ENCODE measurements around the gene RUVBL1. TPM values are rescaled to one million over a fixed set of nuclear protein-coding genes. Genes with fewer than 3 reads are reported as not detected.
"Not testable (repeated sequence)": the region's sequence is repeated elsewhere in the genome, so short reads cannot be mapped to it uniquely, and the experiment has no call there.

Gene RUVBL1
- polyA plus RNA-seq (ENCODE audit: insufficient read length), result 67.2 TPM
- long read RNA-seq, donor 1, full-length matches to known transcripts, result 24 of 94 reads
- long read RNA-seq, donor 1, partial matches to known transcripts, result 58 of 94 reads
- long read RNA-seq, donor 1, other reads (novel, unspliced or antisense), result 12 of 94 reads
- long read RNA-seq, donor 2, full-length matches to known transcripts, result 22 of 33 reads
- long read RNA-seq, donor 2, partial matches to known transcripts, result 11 of 33 reads
- long read RNA-seq, donor 2, other reads (novel, unspliced or antisense), result 0 of 33 reads
- long read RNA-seq, donor 3, full-length matches to known transcripts, result 15 of 20 reads
- long read RNA-seq, donor 3, partial matches to known transcripts, result 5 of 20 reads
- long read RNA-seq, donor 3, other reads (novel, unspliced or antisense), result 0 of 20 reads
- long read RNA-seq, donor 4, full-length matches to known transcripts, result 3 of 3 reads
- long read RNA-seq, donor 4, partial matches to known transcripts, result 0 of 3 reads
- long read RNA-seq, donor 4, other reads (novel, unspliced or antisense), result 0 of 3 reads
- long read RNA-seq, donor 5, full-length matches to known transcripts, result 24 of 42 reads
- long read RNA-seq, donor 5, partial matches to known transcripts, result 18 of 42 reads
- long read RNA-seq, donor 5, other reads (novel, unspliced or antisense), result 0 of 42 reads
- long read RNA-seq, donor 6, full-length matches to known transcripts, result 16 of 33 reads
- long read RNA-seq, donor 6, partial matches to known transcripts, result 17 of 33 reads
- long read RNA-seq, donor 6, other reads (novel, unspliced or antisense), result 0 of 33 reads
- long read RNA-seq, donor 7, full-length matches to known transcripts, result 30 of 434 reads
- long read RNA-seq, donor 7, partial matches to known transcripts, result 333 of 434 reads
- long read RNA-seq, donor 7, other reads (novel, unspliced or antisense), result 71 of 434 reads
- long read RNA-seq, donor 8, full-length matches to known transcripts, result 7 of 7 reads
- long read RNA-seq, donor 8, partial matches to known transcripts, result 0 of 7 reads
- long read RNA-seq, donor 8, other reads (novel, unspliced or antisense), result 0 of 7 reads

DNA sequence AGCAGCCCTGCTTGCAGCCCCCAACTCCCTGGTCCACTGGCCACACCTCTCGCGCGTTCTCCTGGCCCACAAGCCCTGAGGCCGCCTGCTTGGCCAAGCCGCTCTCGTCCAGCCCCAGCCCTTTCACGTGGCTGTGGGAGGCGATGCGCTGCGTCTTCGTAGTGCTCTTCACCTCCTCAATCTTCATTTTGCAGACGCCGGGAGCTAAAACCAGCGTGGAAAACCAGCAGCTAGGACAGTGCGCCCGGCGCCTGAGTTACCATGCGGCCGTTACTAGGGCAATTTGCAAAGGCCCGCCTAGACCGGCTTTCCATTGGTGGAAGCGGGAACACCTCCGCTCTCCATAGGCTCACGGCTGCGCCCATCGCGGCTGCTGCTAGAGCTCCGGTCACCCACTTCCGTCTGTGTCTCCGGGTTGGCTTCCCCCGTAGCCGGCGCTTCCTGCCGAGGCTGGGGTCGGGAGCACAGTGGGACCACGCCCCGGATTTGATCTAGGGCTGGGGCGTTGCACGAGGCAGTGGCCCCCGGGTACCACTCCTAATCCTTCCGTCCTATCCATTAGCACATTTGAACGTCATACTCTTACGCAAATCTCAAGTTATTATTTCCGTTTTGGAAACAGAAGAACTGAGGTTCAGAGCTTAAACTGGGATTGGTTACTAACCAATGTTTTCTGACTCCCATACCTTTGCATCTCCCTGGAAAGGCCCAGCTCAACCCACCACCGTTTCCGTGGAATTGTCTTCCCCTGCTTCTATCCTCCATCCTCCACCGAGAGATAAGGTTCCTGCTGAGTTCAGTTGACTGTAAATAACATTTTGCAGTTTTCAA, at the start of gene RUVBL1:
Gene RUVBL1, minus strand, starts transcription at position 275 of the 831 bp plus-strand sequence. Its CDS starts 88 bp downstream, at position 187.
- peak; percentile 95 for DNase-seq

DNA sequence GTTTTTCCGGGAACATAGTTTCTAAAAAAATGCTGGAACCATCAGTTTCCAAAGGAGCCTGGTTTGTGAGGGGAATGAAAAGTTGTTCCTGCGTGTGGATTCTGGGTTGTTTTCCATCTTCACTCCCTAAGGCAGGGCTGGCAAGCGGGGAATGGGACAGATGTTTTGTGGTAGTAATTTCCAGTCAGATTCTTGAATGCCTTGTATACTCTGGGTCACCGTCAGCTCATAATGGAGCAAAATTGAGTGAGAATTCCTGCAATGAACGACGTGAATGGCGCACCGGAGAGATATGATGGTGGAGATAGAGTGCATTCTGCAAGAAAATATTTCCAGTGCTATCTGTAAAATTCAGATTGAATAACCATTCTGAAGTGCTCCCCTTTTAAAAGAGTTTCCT, 49.6 kb upstream of the RUVBL1 start:
- DNase-seq, result no peak

DNA sequence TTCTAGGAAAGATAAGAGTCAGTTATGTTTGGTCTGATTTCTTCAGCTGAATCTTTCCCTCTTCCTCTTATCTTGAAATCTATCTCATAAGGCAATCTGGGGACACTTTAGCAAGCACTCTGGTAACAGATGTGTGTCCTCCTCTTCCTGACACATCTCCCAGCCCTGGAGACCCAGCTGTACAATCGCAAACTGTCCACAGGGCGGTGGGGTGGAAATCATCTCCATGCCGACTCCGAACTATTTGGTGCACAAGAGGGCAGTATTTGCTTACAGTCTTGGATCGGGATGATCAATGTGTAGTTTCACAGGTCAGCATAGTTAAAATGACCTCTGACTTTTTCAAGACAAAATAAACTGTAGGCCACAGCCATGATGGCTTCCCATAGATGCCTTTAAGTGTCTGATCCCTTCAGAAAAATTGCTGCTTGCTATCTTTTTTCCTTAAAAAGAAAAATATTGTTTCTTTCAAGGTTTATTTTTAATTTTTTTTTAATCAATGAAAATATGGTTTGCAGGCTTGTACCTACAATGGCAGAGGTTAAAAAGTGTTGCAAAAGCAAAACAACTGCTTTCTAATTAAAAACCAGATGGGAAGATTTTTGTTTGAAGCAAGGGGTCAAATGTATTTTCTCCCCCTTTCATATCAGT, 47.4 kb upstream of the RUVBL1 start:
- DNase-seq, result peak; percentile 81

DNA sequence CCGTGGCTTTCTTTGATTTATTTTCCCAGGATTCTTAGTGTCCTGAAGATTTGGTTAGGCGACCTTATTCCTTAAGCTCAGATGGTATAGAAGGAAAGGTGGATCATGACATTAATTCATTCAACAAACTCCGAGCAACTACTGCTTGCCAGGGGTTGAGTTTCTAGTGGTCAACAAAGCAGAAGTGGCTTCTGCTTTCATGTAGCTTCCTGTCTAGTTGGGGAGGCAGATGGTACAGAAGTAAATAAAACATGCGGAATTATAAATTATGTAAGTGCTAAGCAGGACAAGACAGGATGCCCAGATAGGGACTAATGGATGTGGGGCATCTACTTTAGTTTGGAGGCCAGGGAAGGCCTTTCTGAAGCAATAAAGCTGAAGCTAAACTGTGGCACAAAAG, 45.2 kb upstream of the RUVBL1 start:
- DNase-seq, result no peak

DNA sequence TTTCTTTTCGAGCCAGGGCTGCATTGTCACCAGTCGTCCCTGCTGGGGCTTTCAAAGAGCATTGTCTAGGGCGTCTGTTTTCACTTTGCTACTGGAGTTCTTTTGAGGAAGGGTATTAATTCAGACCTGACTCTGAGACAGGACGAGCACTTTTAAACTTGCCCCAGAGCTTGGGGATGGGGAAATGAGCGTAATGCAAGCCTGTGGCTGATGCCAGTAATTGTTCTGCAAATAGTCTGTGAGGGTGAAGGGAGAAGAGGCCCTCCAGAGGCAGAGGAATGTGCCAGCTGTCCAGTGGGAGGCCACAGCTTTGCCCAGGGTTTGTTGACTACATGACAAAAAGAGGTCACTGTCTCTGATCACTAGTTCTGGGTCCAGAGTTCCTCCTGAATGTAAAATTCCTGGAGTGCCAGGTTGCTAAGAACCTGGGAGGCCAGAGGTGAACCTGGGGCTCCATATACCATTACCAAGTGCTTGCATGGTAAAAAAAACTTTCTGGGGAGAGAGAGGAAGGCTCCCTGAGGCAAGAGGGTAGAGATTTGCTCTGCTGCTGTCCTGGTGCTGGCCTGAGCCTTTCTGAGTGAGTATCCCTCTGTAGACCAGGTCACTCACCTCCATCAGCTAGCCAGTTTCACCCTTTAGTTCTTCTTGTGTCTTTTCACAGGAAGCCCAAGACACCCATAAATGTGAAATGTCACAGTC, 44.5 kb upstream of the RUVBL1 start:
- DNase-seq, result no peak

DNA sequence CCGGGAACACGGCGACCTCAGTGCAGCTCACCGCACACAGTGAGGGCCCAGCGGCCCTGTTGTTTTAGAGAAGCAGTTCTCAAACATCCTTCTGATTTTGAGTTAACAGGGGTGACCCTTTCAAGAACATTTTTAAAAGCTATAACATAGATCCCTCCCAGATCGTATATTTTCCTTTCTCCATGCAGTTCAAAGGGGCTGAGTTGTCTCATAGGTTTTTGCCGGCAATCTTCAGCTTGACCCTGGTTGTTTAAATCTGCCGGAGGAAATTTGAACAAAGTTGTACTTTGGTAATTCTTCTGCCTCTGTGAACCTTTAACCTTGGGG, 44.0 kb upstream of the RUVBL1 start:
- DNase-seq, result no peak

DNA sequence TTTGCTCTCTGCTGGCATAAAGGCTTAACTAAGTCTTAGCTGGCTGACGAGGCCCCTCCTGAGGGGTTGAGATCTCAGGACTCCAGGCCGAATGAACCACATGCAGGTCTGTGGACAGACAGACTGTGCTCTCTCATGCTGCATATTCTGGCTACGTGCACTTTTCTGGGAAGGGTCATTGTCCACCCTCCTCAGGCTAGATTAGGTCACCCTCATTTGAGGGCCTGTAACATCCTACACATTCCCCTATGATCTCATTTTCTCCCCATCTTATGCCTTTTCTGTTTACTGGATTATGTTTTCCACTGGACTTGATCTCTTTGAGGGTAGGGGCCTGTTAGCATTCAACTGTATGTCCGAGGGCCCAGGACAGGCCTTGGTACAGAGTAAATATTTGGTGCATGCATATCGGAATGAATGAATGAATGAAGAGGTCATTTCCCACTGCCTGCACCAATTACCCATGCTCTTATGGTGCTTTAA, 43.4 kb upstream of the RUVBL1 start:
- no peak for DNase-seq

DNA sequence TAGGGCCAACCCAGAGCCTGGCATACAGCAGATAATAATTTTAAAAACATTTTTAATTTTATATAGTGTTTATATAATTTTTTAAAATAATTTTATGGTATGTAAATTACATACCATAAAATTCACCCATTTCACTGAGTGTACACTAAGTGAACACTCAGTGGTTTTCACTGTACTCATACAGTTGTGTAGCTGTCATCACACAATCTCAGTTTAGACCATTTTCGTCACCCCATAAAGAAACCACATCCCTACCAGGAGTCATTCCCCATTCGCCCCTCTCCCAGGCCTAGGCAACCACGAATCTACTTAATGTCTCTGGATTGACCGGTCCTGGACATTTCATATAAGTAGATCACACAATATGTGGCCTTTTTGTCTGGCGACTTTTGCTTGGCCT, 39.8 kb upstream of the RUVBL1 start:
- DNase-seq, result no peak

DNA sequence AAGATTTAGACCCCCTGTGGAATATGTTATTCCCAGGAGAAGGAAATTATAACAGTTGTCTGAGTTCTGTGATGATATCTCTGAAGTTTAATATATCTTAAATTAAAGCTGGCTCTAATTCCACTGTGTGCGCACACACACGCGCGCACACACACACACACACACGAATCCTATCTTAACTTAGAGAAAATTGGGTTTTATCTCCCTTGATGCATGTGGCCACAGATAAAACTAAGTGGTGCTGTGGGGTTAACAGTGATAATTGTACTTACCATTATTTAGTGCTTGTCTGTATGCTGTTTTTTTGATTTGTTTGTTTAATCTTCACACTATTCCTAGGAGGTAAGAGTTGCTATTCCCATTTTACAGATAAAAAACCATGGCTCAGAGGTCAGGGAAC, 37.0 kb upstream of the RUVBL1 start:
- no peak for DNase-seq

DNA sequence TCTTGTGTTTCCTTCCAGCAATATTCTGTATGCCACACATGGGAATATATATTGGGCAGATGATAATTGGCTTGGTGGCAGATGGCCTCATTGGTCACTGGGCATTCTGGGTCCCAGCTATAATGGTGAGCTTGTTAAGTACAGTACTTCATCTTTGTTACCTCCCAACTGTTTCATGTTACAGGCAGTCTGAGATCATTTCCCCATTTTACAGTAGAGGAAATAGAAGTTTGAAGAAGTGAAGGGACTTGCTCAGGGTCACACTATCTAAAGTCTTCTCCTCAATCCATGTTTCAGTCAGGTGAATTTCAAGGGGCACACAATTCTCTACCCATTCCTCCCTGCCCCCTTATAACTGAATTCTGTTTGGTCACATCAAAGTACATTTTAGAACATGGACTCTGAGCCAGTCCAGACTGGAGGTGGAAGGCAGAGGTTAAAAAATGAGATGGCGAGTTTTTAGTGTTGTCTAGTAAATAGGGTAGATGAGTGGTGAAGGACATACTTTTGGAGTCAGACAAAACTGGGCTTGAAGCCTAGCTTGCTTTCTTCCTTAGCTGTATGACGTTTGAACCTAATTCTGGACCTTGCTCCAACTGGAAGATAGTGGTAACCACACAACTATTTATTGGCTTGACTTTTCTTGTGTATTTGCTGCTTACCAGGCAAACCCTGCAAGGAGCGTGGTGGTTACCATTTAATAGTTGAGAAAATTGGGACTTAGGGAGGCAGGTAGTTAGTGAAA, 32.2 kb upstream of the RUVBL1 start:
- DNase-seq, result no peak

DNA sequence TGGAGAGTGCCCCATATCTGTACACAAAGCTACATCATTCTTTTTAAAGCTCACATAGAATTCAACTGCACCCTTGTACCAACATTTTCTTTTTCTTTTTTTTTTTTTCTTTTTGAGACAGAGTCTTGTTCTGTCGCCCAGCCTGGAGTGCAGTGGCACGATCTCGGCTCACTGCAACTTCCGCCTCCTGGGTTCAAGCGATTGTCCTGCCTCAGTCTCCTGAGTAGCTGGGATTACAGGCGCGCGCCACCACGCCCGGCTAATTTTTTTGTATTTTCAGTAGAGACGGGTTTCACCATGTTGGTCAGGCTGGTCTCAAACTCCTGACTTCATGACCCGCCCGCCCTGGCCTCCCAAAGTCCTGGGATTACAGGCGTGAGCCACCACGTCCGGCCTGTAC, 30.7 kb upstream of the RUVBL1 start:
- DNase-seq, result not testable (repeated sequence)

DNA sequence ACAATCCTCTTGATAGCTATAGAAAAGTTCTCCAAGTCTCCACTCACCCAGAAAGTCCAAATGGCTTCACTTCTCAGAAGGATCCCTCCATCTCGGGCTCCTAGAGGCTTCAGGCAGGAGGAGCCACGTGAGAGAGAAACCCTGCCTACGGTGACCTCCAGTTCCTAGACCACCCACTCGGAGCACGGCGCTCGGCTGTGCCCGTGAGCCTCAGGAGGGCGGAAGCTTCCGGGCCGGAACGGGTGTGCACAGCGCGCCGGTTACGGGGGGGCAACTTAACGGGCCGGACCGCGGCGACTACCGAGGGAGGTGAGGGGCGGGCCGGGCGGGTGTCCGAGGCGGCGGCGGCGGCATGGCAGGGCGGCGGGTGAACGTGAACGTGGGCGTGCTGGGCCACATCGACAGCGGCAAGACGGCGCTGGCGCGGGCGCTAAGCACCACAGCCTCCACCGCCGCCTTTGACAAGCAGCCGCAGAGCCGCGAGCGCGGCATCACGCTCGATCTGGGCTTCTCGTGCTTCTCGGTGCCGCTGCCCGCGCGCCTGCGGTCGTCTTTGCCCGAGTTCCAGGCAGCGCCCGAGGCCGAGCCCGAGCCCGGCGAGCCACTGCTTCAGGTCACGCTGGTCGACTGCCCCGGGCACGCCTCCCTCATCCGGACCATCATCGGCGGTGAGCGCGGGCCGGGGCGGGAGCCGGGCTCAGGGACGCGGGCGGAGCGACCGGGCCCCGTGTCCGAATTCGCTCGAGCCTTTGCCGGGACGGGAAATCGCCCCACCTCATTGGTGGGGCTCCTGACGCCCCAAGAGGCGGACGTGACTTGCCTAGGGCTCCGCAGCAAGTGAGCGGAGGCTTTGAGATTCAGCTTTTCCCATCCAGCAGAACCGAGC, 29.8 kb upstream of the RUVBL1 start, which contains the start of gene EEFSEC:
Gene EEFSEC, plus strand, starts transcription at position 326 of the 886 bp plus-strand sequence. Its CDS starts 27 bp downstream, at position 353.
- peak; percentile 59 for DNase-seq

DNA sequence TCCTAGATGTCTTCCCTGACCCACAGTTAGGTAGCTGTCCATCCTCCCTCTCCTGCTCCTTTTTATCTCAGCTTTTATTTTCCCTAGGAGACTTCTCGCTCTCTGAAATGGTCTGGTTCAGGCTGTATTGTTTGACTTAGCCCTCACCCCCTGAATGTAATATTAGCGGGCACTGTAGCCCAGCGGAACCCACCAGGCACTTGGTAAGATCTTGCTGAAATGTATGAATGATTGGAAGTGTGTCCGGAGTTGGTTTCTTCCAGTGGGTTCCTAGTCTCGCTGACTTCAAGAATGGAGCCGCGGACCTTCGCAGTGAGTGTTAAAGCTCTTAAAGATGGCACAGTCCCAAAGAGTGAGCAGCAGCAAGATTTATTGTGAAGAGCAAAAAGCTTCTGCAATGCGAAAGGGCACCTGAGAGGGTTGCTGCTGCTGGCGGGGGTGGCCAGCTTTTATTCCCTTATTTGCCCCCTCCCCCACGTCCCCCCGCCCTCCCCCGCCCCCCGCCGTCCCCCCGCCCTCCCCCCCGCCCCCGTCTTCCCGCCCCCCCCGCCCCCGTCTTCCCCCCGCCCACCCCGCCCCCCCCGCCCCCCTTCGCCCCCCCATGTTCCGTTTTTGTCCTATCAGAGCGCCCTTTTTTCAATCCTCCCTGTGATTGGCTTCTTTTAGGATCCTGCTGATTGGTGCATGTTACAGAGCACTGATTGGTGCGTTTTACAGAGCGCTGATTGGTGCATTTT, 29.0 kb upstream of the RUVBL1 start:
- no peak for DNase-seq

DNA sequence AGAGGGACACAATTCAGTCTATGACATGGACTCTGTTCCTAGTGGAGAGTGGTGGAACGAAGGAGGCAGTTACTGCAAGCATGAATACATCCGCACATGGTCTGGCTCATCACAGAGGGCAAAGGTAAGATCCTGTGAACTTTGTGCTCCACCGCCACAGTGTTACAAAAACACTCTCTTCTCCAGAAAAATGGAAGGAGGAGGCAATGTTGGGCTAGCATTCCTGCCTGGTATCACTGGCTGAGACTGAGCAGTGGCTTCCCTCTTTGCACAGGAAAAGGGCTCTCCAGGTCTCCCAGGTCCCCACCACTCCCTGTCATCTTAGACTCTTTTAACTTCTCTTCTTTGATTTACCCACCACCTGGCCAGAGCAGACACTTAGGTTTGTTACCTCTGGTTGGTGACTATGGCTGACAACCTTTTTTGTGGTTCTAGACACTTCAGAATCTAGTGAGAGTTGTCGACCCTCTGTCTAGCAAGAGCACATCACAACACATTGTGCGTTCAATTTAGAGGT, 28.2 kb upstream of the RUVBL1 start:
- no peak for DNase-seq

DNA sequence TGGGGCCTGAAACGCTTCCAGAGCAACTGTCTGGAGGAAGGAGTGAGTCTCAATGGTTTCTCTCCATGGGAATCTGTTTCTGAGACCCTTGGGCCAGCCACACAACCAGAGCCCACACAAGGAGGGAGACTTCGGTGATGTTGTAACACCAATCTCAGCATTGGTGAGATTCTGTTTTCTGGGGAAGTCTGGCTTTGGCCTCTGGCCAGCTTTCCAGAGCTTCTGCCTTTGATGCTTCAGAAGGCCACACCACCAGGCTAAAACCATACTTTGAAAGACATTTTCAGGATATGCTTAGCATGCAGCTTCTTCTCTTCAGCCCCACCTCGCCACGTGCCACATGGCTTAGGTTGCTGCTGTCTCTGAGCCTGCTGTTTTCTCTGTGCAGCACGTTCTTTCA, 26.0 kb upstream of the RUVBL1 start:
- DNase-seq, result no peak

DNA sequence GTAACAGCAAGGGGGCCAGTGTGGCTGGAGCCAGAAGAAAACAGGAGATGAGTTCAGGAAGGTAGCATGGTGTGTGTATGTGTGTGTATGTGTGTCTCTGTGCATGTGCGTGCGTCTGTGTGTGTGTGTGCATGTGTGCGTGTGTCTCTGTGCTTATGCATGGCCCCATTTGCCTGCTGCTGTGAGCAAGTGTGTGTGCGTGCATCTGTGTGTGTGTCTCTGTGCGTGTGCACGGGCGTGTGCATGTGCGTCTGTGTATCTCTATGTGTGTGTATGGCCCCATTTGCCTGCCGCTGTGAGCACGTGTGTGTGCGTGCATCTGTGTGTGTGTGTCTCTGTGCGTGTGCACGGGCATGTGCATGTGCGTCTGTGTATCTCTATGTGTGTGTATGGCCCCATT, 22.6 kb upstream of the RUVBL1 start:
- DNase-seq, result no peak

DNA sequence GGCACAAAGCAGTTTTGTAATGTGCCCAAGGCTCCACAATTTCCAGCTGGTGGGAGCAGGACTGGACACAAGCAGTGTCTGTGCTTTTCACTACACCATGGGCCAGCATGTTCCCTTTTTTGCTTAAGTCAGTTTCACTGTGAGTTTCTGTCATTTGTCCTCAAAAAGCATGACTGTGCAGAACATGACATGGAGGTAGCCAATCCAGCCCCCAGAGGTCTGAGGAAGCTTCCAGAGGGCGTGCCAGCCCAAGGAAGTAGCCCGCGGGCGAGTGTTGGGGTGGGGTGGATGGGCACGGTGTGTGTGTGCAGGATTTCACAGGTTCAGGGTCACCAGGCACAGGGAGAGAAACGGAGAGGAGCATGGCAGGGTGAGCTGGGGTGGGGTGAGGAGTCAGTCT, 21.7 kb upstream of the RUVBL1 start:
- no peak for DNase-seq
